ENCODE data around the gene TTC13. TPM values are rescaled to one million over a fixed set of nuclear protein-coding genes. Genes with fewer than 3 reads are reported as not detected.

Gene TTC13
- polyA plus RNA-seq, 1 of the 3 experiments (the other 2 are of a cell fraction) = 5.5 TPM

DNA sequence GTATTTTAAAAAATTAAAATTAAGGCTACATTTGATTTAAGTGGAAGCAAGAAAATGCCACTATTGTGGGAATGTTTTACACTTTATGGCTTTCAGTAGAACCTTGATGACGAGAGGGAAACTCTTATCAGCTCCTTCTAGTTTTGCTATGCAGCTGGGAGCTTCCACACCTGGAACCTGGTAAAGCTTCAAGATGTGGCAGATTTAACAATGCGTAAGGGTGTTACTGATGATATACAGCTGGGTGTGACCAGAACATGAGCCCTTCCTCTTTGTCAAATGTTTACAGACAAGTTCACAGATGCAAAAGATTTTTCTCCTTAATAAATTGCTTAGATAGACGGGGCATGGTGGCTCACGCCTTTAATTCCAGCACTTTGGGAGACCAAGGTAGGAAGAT is 20.3 kb downstream of the TTC13 start:
- POLR2A ChIA-PET = no interaction called here
- Histone ChIP-seq H3K79me2 (ENCODE audit: insufficient read depth) (no peaks in the 10 kb centered on the region), H3K27me3 (ENCODE audit: insufficient read depth) (no peaks in the 10 kb centered on the region), H3K4me1 (ENCODE audit: control insufficient read depth in 1 of 2, insufficient read depth in 2 of 2, low read depth in 1 of 2, low read length in 1 of 2) (no peaks in the 10 kb centered on the region), H4K20me1 (ENCODE audit: insufficient read depth) (no peaks in the 10 kb centered on the region), H3K27ac (ENCODE audit: low read depth in 2 of 2, low read length in 1 of 2) (no peak overlapping the region), H3K36me3 (replicated peaks in 1 of 2; ENCODE audit: control insufficient read depth in 1 of 2, insufficient read depth in 2 of 2, low read length in 1 of 2) (peaks cover 0 to 20% of the 10 kb centered on the region in 2 experiments), H3K9me3 (no peaks in the 10 kb centered on the region), H3F3A (replicated peaks; ENCODE audit: insufficient read depth) (no peaks in the 10 kb centered on the region), H3K9ac (no peak overlapping the region), H3K4me3 (ENCODE audit: low read depth in 2 of 2, low read length in 1 of 2) (no peak overlapping the region), H3K4me2 (no peak overlapping the region), H2AFZ (ENCODE audit: low read depth) (no peak overlapping the region), H3K9me2 (no peaks in the 10 kb centered on the region)
- no peak for DNase-seq
- TF ChIP-seq FOXJ3 (CRISPR knock-in tag; IDR thresholded peaks at IDR 0.05) = no peak
- no peak for TF ChIP-seq YY1 (IDR thresholded peaks at IDR 0.05; ENCODE audit: low read depth)
- TF ChIP-seq, protein P1, sequence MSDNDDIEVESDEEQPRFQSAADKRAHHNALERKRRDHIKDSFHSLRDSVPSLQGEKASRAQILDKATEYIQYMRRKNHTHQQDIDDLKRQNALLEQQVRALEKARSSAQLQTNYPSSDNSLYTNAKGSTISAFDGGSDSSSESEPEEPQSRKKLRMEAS (IDR thresholded peaks at IDR 0.05; ENCODE audit: low read depth) = no peak
- TF ChIP-seq NRF1 (IDR thresholded peaks at IDR 0.05; ENCODE audit: low read depth, low read length) = no peak
- no peak for TF ChIP-seq RFX5 (IDR thresholded peaks at IDR 0.05; ENCODE audit: low read length)
- TF ChIP-seq, protein P2, sequence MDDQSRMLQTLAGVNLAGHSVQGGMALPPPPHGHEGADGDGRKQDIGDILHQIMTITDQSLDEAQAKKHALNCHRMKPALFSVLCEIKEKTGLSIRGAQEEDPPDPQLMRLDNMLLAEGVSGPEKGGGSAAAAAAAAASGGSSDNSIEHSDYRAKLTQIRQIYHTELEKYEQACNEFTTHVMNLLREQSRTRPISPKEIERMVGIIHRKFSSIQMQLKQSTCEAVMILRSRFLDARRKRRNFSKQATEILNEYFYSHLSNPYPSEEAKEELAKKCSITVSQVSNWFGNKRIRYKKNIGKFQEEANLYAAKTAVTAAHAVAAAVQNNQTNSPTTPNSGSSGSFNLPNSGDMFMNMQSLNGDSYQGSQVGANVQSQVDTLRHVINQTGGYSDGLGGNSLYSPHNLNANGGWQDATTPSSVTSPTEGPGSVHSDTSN (IDR thresholded peaks at IDR 0.05) = no peak
- TF ChIP-seq NFIC (IDR thresholded peaks at IDR 0.05; ENCODE audit: borderline replicate concordance) = no peak
- no peak for TF ChIP-seq RAD21 (IDR thresholded peaks at IDR 0.05; ENCODE audit: low read length)
- TF ChIP-seq, protein P3, sequence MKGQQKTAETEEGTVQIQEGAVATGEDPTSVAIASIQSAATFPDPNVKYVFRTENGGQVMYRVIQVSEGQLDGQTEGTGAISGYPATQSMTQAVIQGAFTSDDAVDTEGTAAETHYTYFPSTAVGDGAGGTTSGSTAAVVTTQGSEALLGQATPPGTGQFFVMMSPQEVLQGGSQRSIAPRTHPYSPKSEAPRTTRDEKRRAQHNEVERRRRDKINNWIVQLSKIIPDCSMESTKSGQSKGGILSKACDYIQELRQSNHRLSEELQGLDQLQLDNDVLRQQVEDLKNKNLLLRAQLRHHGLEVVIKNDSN (IDR thresholded peaks at IDR 0.05; ENCODE audit: borderline replicate concordance, low read depth) = no peak
- TF ChIP-seq, protein P4, sequence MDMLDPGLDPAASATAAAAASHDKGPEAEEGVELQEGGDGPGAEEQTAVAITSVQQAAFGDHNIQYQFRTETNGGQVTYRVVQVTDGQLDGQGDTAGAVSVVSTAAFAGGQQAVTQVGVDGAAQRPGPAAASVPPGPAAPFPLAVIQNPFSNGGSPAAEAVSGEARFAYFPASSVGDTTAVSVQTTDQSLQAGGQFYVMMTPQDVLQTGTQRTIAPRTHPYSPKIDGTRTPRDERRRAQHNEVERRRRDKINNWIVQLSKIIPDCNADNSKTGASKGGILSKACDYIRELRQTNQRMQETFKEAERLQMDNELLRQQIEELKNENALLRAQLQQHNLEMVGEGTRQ (IDR thresholded peaks at IDR 0.05; ENCODE audit: borderline replicate concordance, low read depth, low read length) = no peak
- no peak for TF ChIP-seq SIN3A (IDR thresholded peaks at IDR 0.05; ENCODE audit: borderline replicate concordance, low read depth, low read length)
- TF ChIP-seq MEF2A (IDR thresholded peaks at IDR 0.05; ENCODE audit: borderline replicate concordance, low read depth) = no peak
- no peak for TF ChIP-seq FOSL2 (IDR thresholded peaks at IDR 0.05; ENCODE audit: borderline replicate concordance, low read depth)
- TF ChIP-seq, protein P5, sequence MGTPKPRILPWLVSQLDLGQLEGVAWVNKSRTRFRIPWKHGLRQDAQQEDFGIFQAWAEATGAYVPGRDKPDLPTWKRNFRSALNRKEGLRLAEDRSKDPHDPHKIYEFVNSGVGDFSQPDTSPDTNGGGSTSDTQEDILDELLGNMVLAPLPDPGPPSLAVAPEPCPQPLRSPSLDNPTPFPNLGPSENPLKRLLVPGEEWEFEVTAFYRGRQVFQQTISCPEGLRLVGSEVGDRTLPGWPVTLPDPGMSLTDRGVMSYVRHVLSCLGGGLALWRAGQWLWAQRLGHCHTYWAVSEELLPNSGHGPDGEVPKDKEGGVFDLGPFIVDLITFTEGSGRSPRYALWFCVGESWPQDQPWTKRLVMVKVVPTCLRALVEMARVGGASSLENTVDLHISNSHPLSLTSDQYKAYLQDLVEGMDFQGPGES (IDR thresholded peaks at IDR 0.05; ENCODE audit: low read depth, low read length) = no peak
- no peak for TF ChIP-seq RXRA (IDR thresholded peaks at IDR 0.05; ENCODE audit: borderline replicate concordance, low read depth)
- TF ChIP-seq, protein P6, sequence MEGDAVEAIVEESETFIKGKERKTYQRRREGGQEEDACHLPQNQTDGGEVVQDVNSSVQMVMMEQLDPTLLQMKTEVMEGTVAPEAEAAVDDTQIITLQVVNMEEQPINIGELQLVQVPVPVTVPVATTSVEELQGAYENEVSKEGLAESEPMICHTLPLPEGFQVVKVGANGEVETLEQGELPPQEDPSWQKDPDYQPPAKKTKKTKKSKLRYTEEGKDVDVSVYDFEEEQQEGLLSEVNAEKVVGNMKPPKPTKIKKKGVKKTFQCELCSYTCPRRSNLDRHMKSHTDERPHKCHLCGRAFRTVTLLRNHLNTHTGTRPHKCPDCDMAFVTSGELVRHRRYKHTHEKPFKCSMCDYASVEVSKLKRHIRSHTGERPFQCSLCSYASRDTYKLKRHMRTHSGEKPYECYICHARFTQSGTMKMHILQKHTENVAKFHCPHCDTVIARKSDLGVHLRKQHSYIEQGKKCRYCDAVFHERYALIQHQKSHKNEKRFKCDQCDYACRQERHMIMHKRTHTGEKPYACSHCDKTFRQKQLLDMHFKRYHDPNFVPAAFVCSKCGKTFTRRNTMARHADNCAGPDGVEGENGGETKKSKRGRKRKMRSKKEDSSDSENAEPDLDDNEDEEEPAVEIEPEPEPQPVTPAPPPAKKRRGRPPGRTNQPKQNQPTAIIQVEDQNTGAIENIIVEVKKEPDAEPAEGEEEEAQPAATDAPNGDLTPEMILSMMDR (IDR thresholded peaks at IDR 0.05) = no peak
- no peak for TF ChIP-seq FOXM1 (IDR thresholded peaks at IDR 0.05; ENCODE audit: low read depth)
- TF ChIP-seq TCF12 (IDR thresholded peaks at IDR 0.05) = no peak
- no peak for TF ChIP-seq SMC3 (IDR thresholded peaks at IDR 0.05; ENCODE audit: low read depth, low read length)
- WGBS (ENCODE audit: low lambda C conversion rate) = 94% methylated on average over 4 of the region's 4 CpGs
- CTCF ChIA-PET = interaction anchor here (2.0 kb wide), 1 partner anchor 21 kb away, joined by 4 read pairs; the partner anchor contains the start of genes ARV1 and TTC13

Measured in SK-N-SH (cell line).